ENCODE measurements around the gene XKR8. TPM values are rescaled to one million over a fixed set of nuclear protein-coding genes. Genes with fewer than 3 reads are reported as not detected.

The XKR8 gene
- total RNA-seq (2022): 3.3 and 3.8 TPM in 2 replicates
- Bru-seq, nascent RNA: percentile 42 among the genes with signal in this experiment
- percentile 41 among the genes with signal in this experiment for BruChase-seq, experiment 1, labeled RNA remaining after a 6-hour chase
- BruChase-seq, experiment 2, labeled RNA remaining after a 2-hour chase: percentile 45 among the genes with signal in this experiment
- long read RNA-seq, transcript XKR8-201 (3 exons, 2,692 nt): major isoform, 5 of 5 reads
- long read RNA-seq, partial matches to known transcripts: 0 of 5 reads
- long read RNA-seq, other reads (novel, unspliced or antisense): 0 of 5 reads

GRCh38 chr1:27959792-27960603, at the start of gene XKR8:
Gene XKR8 (plus strand): TSS chr1:27959973. CDS start chr1:27960070, 97 bp downstream.
- no peaks in the 10 kb centered on the region for H3K27me3 Mint-ChIP-seq (ENCODE audit: unreplicated experiment)
- H3K27ac Mint-ChIP-seq (ENCODE audit: unreplicated experiment): no peak within 1 kb of the TSS
- CTCF ChIA-PET: interaction anchor here (0.6 kb wide), 2 partner anchors 22 to 104 kb away, joined by 3 to 6 read pairs; no protein-coding TSS in a partner anchor
- no peak for TF ChIP-seq CTCF (IDR thresholded peaks at IDR 0.05; ENCODE audit: unreplicated experiment)
- H3K4me1 Mint-ChIP-seq (ENCODE audit: low read depth, unreplicated experiment): peaks cover 8% of the 10 kb centered on the region
- peaks cover 19% of the 10 kb centered on the region for H3K36me3 Mint-ChIP-seq (ENCODE audit: insufficient read depth, unreplicated experiment)
- DNase-seq: peak; percentile 74
- H3K4me3 Mint-ChIP-seq (ENCODE audit: low read depth, unreplicated experiment): peak within 1 kb of the TSS; percentile 73
- intact Hi-C loops (cut with micrococcal nuclease; ENCODE audit: unreplicated experiment): no loop called here
- BruUV-seq (replicated peaks): no TSS peak
- H3K9me3 Mint-ChIP-seq (ENCODE audit: low read depth, unreplicated experiment): no peaks in the 10 kb centered on the region

- no peaks in the 10 kb centered on the region for H3K9me3 Mint-ChIP-seq (ENCODE audit: low read depth, unreplicated experiment)
- CTCF ChIA-PET: no interaction called here
- intact Hi-C loops (cut with micrococcal nuclease; ENCODE audit: unreplicated experiment): no loop called here
- no peaks in the 10 kb centered on the region for H3K4me1 Mint-ChIP-seq (ENCODE audit: low read depth, unreplicated experiment)
- DNase-seq: no peak
- no peak for TF ChIP-seq CTCF (IDR thresholded peaks at IDR 0.05; ENCODE audit: unreplicated experiment)
- BruUV-seq (replicated peaks): no TSS peak
- H3K36me3 Mint-ChIP-seq (ENCODE audit: insufficient read depth, unreplicated experiment): peaks cover 25% of the 10 kb centered on the region
- H3K4me3 Mint-ChIP-seq (ENCODE audit: low read depth, unreplicated experiment): no peak overlapping the region
- no peak overlapping the region for H3K27ac Mint-ChIP-seq (ENCODE audit: unreplicated experiment)
- H3K27me3 Mint-ChIP-seq (ENCODE audit: unreplicated experiment): no peaks in the 10 kb centered on the region
These were observed 47.3 kb upstream of the XKR8 start for GRCh38 chr1:27912429-27912828.

GRCh38 chr1:27915082-27915575, 44.6 kb upstream of the XKR8 start:
- no peaks in the 10 kb centered on the region for H3K9me3 Mint-ChIP-seq (ENCODE audit: low read depth, unreplicated experiment)
- peaks cover 21% of the 10 kb centered on the region for H3K36me3 Mint-ChIP-seq (ENCODE audit: insufficient read depth, unreplicated experiment)
- no peaks in the 10 kb centered on the region for H3K27me3 Mint-ChIP-seq (ENCODE audit: unreplicated experiment)
- no peaks in the 10 kb centered on the region for H3K4me1 Mint-ChIP-seq (ENCODE audit: low read depth, unreplicated experiment)
- no peak for DNase-seq
- BruUV-seq (replicated peaks): no TSS peak
- H3K4me3 Mint-ChIP-seq (ENCODE audit: low read depth, unreplicated experiment): peak overlapping the region; percentile 99
- peak overlapping the region; percentile 99 for H3K27ac Mint-ChIP-seq (ENCODE audit: unreplicated experiment)
- CTCF ChIA-PET: no interaction called here
- TF ChIP-seq CTCF (IDR thresholded peaks at IDR 0.05; ENCODE audit: unreplicated experiment): no peak
- intact Hi-C loops (cut with micrococcal nuclease; ENCODE audit: unreplicated experiment): no loop called here

GRCh38 chr1:27922272-27922671, 37.5 kb upstream of the XKR8 start:
- no peaks in the 10 kb centered on the region for H3K27me3 Mint-ChIP-seq (ENCODE audit: unreplicated experiment)
- CTCF ChIA-PET: no interaction called here
- H3K27ac Mint-ChIP-seq (ENCODE audit: unreplicated experiment): no peak overlapping the region
- H3K4me1 Mint-ChIP-seq (ENCODE audit: low read depth, unreplicated experiment): no peaks in the 10 kb centered on the region
- no peak for DNase-seq
- intact Hi-C loops (cut with micrococcal nuclease; ENCODE audit: unreplicated experiment): no loop called here
- no peak overlapping the region for H3K4me3 Mint-ChIP-seq (ENCODE audit: low read depth, unreplicated experiment)
- no TSS peak for BruUV-seq (replicated peaks)
- H3K36me3 Mint-ChIP-seq (ENCODE audit: insufficient read depth, unreplicated experiment): no peaks in the 10 kb centered on the region
- TF ChIP-seq CTCF (IDR thresholded peaks at IDR 0.05; ENCODE audit: unreplicated experiment): no peak
- no peaks in the 10 kb centered on the region for H3K9me3 Mint-ChIP-seq (ENCODE audit: low read depth, unreplicated experiment)

Data from Calu3 (cell line).